ENCODE results near the gene USP33.
"Not testable (repeated sequence)": the region's sequence is repeated elsewhere in the genome, so short reads cannot be mapped to it uniquely, and the experiment has no call there.

Gene USP33

GRCh38 chr1:77741316-77741715 lies 18.3 kb downstream of the USP33 start:
- no peak for DNase-seq (ENCODE audit: low read depth, low spot score)

- no peak for DNase-seq (ENCODE audit: low read depth, low spot score)
Observed at GRCh38 chr1:77739235-77739634, 20.4 kb downstream of the USP33 start.

GRCh38 chr1:77732090-77732489 lies 27.6 kb downstream of the USP33 start:
- DNase-seq (ENCODE audit: low read depth, low spot score) = no peak

- no peak for DNase-seq (ENCODE audit: low read depth, low spot score)
Observed at GRCh38 chr1:77725706-77726105, 33.9 kb downstream of the USP33 start.

- no peak for DNase-seq (ENCODE audit: low read depth, low spot score)
Observed at GRCh38 chr1:77718181-77718580, 41.5 kb downstream of the USP33 start.

- DNase-seq (ENCODE audit: low read depth, low spot score) = no peak
Observed at GRCh38 chr1:77716065-77716464, 43.6 kb downstream of the USP33 start.

GRCh38 chr1:77709727-77710126 lies 49.9 kb downstream of the USP33 start:
- DNase-seq (ENCODE audit: low read depth, low spot score) = no peak

GRCh38 chr1:77706321-77706720 lies 53.3 kb downstream of the USP33 start:
- DNase-seq (ENCODE audit: low read depth, low spot score) = no peak

- no peak for DNase-seq (ENCODE audit: low read depth, low spot score)
Observed at GRCh38 chr1:77704736-77705135, 54.9 kb downstream of the USP33 start.

- DNase-seq (ENCODE audit: low read depth, low spot score) = not testable (repeated sequence)
Observed at GRCh38 chr1:77699673-77700072, 60.0 kb downstream of the USP33 start.

- DNase-seq (ENCODE audit: low read depth, low spot score) = no peak
Observed at GRCh38 chr1:77697441-77697840, 62.2 kb downstream of the USP33 start.

- no peak for DNase-seq (ENCODE audit: low read depth, low spot score)
Observed at GRCh38 chr1:77688939-77689338, 70.7 kb downstream of the USP33 start.

- DNase-seq (ENCODE audit: low read depth, low spot score) = peak; percentile 87
Observed at GRCh38 chr1:77687519-77687906, 72.1 kb downstream of the USP33 start.

- no peak for DNase-seq (ENCODE audit: low read depth, low spot score)
Observed at GRCh38 chr1:77686796-77687518, 72.7 kb downstream of the USP33 start.

- DNase-seq (ENCODE audit: low read depth, low spot score) = peak; percentile 98
Observed at GRCh38 chr1:77683160-77684148, 76.2 kb downstream of the USP33 start.

GRCh38 chr1:77682460-77683159 lies 77.0 kb downstream of the USP33 start, which contains the start of gene ZZZ3:
ZZZ3 (minus strand) TSS chr1:77682658; CDS start chr1:77633354, 49,304 bp downstream.
- peak; percentile 97 for DNase-seq (ENCODE audit: low read depth, low spot score)

- DNase-seq (ENCODE audit: low read depth, low spot score) = no peak
Observed at GRCh38 chr1:77680173-77680572, 79.5 kb downstream of the USP33 start.

- no peak for DNase-seq (ENCODE audit: low read depth, low spot score)
Observed at GRCh38 chr1:77678660-77679610, 80.7 kb downstream of the USP33 start.

GRCh38 chr1:77674807-77675206 lies 84.8 kb downstream of the USP33 start:
- not testable (repeated sequence) for DNase-seq (ENCODE audit: low read depth, low spot score)

- no peak for DNase-seq (ENCODE audit: low read depth, low spot score)
Observed at GRCh38 chr1:77673716-77674355, 85.8 kb downstream of the USP33 start.

Measured in ELF-1 (cell line).